OCI-LY1 (cell line): ENCODE results near the gene TRIM25.

ENCODE experiments used
- H2AFZ ChIP-seq: fragments of 200-600 bp; sonication (generic), shearing (Covaris generic); 2 replicates; pipeline ENCODE4 v1.6.0; 2014; ENCODE audit warnings: antibody characterized with exemption, mild to moderate bottlenecking, low read length
- H3F3A ChIP-seq: fragments of 200-600 bp; sonication (generic), shearing (Covaris generic); 2 replicates; pipeline ENCODE4 v1.6.0; 2014; ENCODE audit warnings: mild to moderate bottlenecking, antibody characterized with exemption, low read length, moderate library complexity; ENCODE audit not compliant: insufficient read depth
- H3K27ac ChIP-seq: fragments of 200-600 bp; sonication (generic); 2 replicates; pipeline ENCODE4 v1.5.1; 2014; ENCODE audit warnings: low read length, mixed run types, mild to moderate bottlenecking, low read depth; ENCODE audit not compliant: poor library complexity, severe bottlenecking
- H3K27me3 ChIP-seq: fragments of 200-600 bp; sonication (generic); 2 replicates; pipeline ENCODE4 v1.6.0; 2014; ENCODE audit warnings: antibody characterized with exemption, mild to moderate bottlenecking, low read length, moderate library complexity; ENCODE audit not compliant: insufficient read depth
- H3K36me3 ChIP-seq: fragments of 200-600 bp; sonication (generic); 2 replicates; pipeline ENCODE4 v1.6.1; 2014; ENCODE audit warnings: mild to moderate bottlenecking, antibody characterized with exemption, low read length, moderate library complexity, mixed read lengths; ENCODE audit not compliant: insufficient read depth
- H3K4me1 ChIP-seq: fragments of 200-600 bp; sonication (generic); 2 replicates; pipeline ENCODE4 v1.5.1; 2014; ENCODE audit warnings: mild to moderate bottlenecking, low read length, moderate library complexity; ENCODE audit not compliant: insufficient read depth, severe bottlenecking
- H3K4me2 ChIP-seq: fragments of 200-600 bp; sonication (generic), shearing (Covaris generic); 2 replicates; pipeline ENCODE4 v1.6.1; 2014; ENCODE audit warnings: low read length
- H3K4me3 ChIP-seq: fragments of 200-600 bp; sonication (generic); 2 replicates; pipeline ENCODE4 v1.5.1; 2014; ENCODE audit warnings: low read length, low read depth, mild to moderate bottlenecking, mixed read lengths; ENCODE audit not compliant: poor library complexity, severe bottlenecking
- H3K79me2 ChIP-seq: fragments of 200-600 bp; shearing (Covaris generic); 2 replicates; pipeline ENCODE4 v1.6.1; 2016; ENCODE audit warnings: mixed run types, low read length, mixed read lengths; ENCODE audit not compliant: insufficient read depth
- H3K9ac ChIP-seq: fragments of 200-600 bp; sonication (generic), shearing (Covaris generic); 2 replicates; pipeline ENCODE4 v1.6.1; 2014; ENCODE audit warnings: mild to moderate bottlenecking, low read length, mixed read lengths
- H3K9me2 ChIP-seq: fragments of 200-600 bp; sonication (generic), shearing (Covaris generic); 2 replicates; pipeline ENCODE4 v1.6.1; 2014; ENCODE audit warnings: low read depth, mild to moderate bottlenecking, low read length, mixed read lengths
- H3K9me3 ChIP-seq: fragments of 200-600 bp; shearing (Covaris generic); 2 replicates; pipeline ENCODE4 v1.6.1; 2014; ENCODE audit warnings: low read length, mixed read lengths
- H4K20me1 ChIP-seq: fragments of 200-600 bp; sonication (generic), shearing (Covaris generic); 2 replicates; pipeline ENCODE4 v1.6.0; 2016; ENCODE audit warnings: mild to moderate bottlenecking, low read length; ENCODE audit not compliant: insufficient read depth
- CTCF ChIP-seq: fragments of 200-600 bp; sonication (generic), shearing (Covaris generic); IDR thresholded peaks from 2 replicates; pipeline ENCODE4 v1.5.1; 2017; ENCODE audit warnings: mild to moderate bottlenecking, antibody characterized with exemption, low read length, moderate library complexity, mixed read lengths
- EZH2 ChIP-seq: fragments of 200-600 bp; sonication (generic), shearing (Covaris generic); IDR thresholded peaks from 2 replicates; pipeline ENCODE4 v1.8.0; 2017; ENCODE audit warnings: borderline replicate concordance, mixed run types, mild to moderate bottlenecking, antibody characterized with exemption, low read length, moderate library complexity, mixed read lengths

TRIM25 gene

GRCh38 chr17:56913867-56914580 is at the start of gene TRIM25:
Gene TRIM25, minus strand, starts transcription at chr17:56914049. Its CDS starts 61 bp downstream, at chr17:56913988.
- peak within 1 kb of the TSS; percentile 4 for H3K27ac ChIP-seq
- no peaks in the 10 kb centered on the region for H3K9me2 ChIP-seq
- TF ChIP-seq EZH2 (no peak), CTCF (no peak)
- H4K20me1 ChIP-seq = no peaks in the 10 kb centered on the region
- no peaks in the 10 kb centered on the region for H3K27me3 ChIP-seq
- peaks cover 11% of the 10 kb centered on the region for H3K79me2 ChIP-seq
- peak within 1 kb of the TSS; percentile 77 for H3K9ac ChIP-seq
- peaks cover 3% of the 10 kb centered on the region; the same call in 1 of the 2 replicates for H3F3A ChIP-seq
- no peak within 1 kb of the TSS; the same call in 1 of the 2 replicates for H2AFZ ChIP-seq
- peaks cover 40% of the 10 kb centered on the region for H3K4me1 ChIP-seq
- peak within 1 kb of the TSS; percentile 76 for H3K4me2 ChIP-seq
- H3K9me3 ChIP-seq = peaks cover 6% of the 10 kb centered on the region; the same call in 1 of the 2 replicates
- peak within 1 kb of the TSS; percentile 76 for H3K4me3 ChIP-seq
- peaks cover 7% of the 10 kb centered on the region; the same call in 1 of the 2 replicates for H3K36me3 ChIP-seq

GRCh38 chr17:56960596-56961538 is 47.0 kb upstream of the TRIM25 start, which contains the start of gene COIL:
Gene COIL, minus strand, starts transcription at chr17:56961050. Its CDS starts 31 bp downstream, at chr17:56961019.
- Histone ChIP-seq H2AFZ (no peak within 1 kb of the TSS), H3F3A (no peaks in the 10 kb centered on the region), H3K9me2 (no peaks in the 10 kb centered on the region), H3K27me3 (no peaks in the 10 kb centered on the region), H3K9me3 (no peaks in the 10 kb centered on the region), H3K27ac (peak within 1 kb of the TSS; percentile 89), H3K4me1 (peaks cover 32% of the 10 kb centered on the region), H3K9ac (peak within 1 kb of the TSS; percentile 77), H3K36me3 (no peaks in the 10 kb centered on the region; the same call in 1 of the 2 replicates), H4K20me1 (no peaks in the 10 kb centered on the region), H3K4me2 (peak within 1 kb of the TSS; percentile 59), H3K79me2 (peaks cover 7% of the 10 kb centered on the region; the same call in 1 of the 2 replicates), H3K4me3 (peak within 1 kb of the TSS; percentile 74)
- TF ChIP-seq CTCF (peak; percentile 96), EZH2 (no peak)

- H3K4me3 ChIP-seq = no peak overlapping the region
- H2AFZ ChIP-seq = no peak overlapping the region
- H4K20me1 ChIP-seq = no peaks in the 10 kb centered on the region
- no peaks in the 10 kb centered on the region for H3K9me3 ChIP-seq
- no peak overlapping the region for H3K9ac ChIP-seq
- no peaks in the 10 kb centered on the region for H3K9me2 ChIP-seq
- peaks cover 28% of the 10 kb centered on the region for H3K4me1 ChIP-seq
- TF ChIP-seq EZH2 (no peak), CTCF (no peak)
- H3K4me2 ChIP-seq = no peak overlapping the region
- H3F3A ChIP-seq = no peaks in the 10 kb centered on the region
- no peaks in the 10 kb centered on the region; the same call in 1 of the 2 replicates for H3K36me3 ChIP-seq
- H3K27me3 ChIP-seq = no peaks in the 10 kb centered on the region
- H3K79me2 ChIP-seq = peaks cover 13% of the 10 kb centered on the region; the same call in 1 of the 2 replicates
- no peak overlapping the region for H3K27ac ChIP-seq
Observed at GRCh38 chr17:56956992-56957391, 43.1 kb upstream of the TRIM25 start.
